OCI-LY3 (cell line): ENCODE data around the gene XPO6.

Experiments
- H2AFZ ChIP-seq: fragments of 200-600, 300-600 bp; shearing (Covaris generic); 2 replicates; pipeline ENCODE4 v1.6.0; 2014; ENCODE audit warnings: antibody characterized with exemption, low read depth, low read length
- H3K27ac ChIP-seq: fragments of 200-600, 300-600 bp; sonication (generic); 2 replicates; pipeline ENCODE4 v1.5.1; 2014; ENCODE audit warnings: mild to moderate bottlenecking, low read length, moderate library complexity, mixed read lengths
- H3K27me3 ChIP-seq: fragments of 200-600, 300-600 bp; sonication (generic); 2 replicates; pipeline ENCODE4 v1.6.1; 2014; ENCODE audit warnings: low read depth, low read length, mixed read lengths
- H3K36me3 ChIP-seq: fragments of 200-600, 300-600 bp; sonication (generic); replicated peaks from 2 replicates; pipeline ENCODE3; 2014; ENCODE audit warnings: low read depth, low read length, mixed read lengths
- H3K4me1 ChIP-seq: fragments of 300-600, 200-600 bp; sonication (generic); 2 replicates; pipeline ENCODE4 v1.6.1; 2014; ENCODE audit warnings: low read length, mixed read lengths
- H3K4me2 ChIP-seq: fragments of 200-600, 300-600 bp; sonication (generic); 2 replicates; pipeline ENCODE4 v1.6.1; 2014; ENCODE audit warnings: low read length, mixed read lengths
- H3K4me3 ChIP-seq: fragments of 300-600, 200-600 bp; sonication (generic); 2 replicates; pipeline ENCODE4 v1.5.1; 2014; ENCODE audit warnings: antibody characterized with exemption, mild to moderate bottlenecking, low read length, moderate library complexity
- H3K79me2 ChIP-seq: fragments of 300-600, 200-600 bp; shearing (Covaris generic); 2 replicates; pipeline ENCODE4 v1.6.1; 2014; ENCODE audit warnings: mild to moderate bottlenecking, low read length, mixed read lengths
- H3K9ac ChIP-seq: fragments of 300-600, 200-600 bp; shearing (Covaris generic); 2 replicates; pipeline ENCODE4 v1.6.0; 2014; ENCODE audit warnings: mild to moderate bottlenecking, low read length, moderate library complexity
- H3K9me3 ChIP-seq: fragments of 200-600, 300-600 bp; shearing (Covaris generic); 2 replicates; pipeline ENCODE4 v1.6.1; 2014; ENCODE audit warnings: low read length, mixed read lengths; ENCODE audit not compliant: insufficient read depth
- H4K20me1 ChIP-seq: fragments of 200-600, 300-600 bp; sonication (generic); 2 replicates; pipeline ENCODE4 v1.6.1; 2016; ENCODE audit warnings: low read length, mixed read lengths; ENCODE audit not compliant: insufficient read depth
- CTCF ChIP-seq: fragments of 200-600, 300-600 bp; sonication (generic); IDR thresholded peaks from 2 replicates; pipeline ENCODE4 v1.5.1; 2014; ENCODE audit warnings: antibody characterized with exemption, low read length, low read depth
- EZH2phosphoT487 ChIP-seq: fragments of 200-600 bp; shearing (Covaris generic); IDR thresholded peaks from 2 replicates; pipeline ENCODE4 v1.6.1; 2018; ENCODE audit warnings: antibody characterized with exemption, mixed run types, low read depth

The XPO6 gene

GRCh38 chr16:28110479-28110878, 101.3 kb downstream of the XPO6 start:
- H3K27me3 ChIP-seq, result no peaks in the 10 kb centered on the region
- no peak overlapping the region for H3K27ac ChIP-seq
- no peaks in the 10 kb centered on the region for H3K4me1 ChIP-seq
- no peaks in the 10 kb centered on the region for H3K9me3 ChIP-seq
- H3K79me2 ChIP-seq, result peaks cover 23% of the 10 kb centered on the region
- H3K36me3 ChIP-seq, result peaks cover 82% of the 10 kb centered on the region
- H3K4me3 ChIP-seq, result no peak overlapping the region
- H3K4me2 ChIP-seq, result no peak overlapping the region
- no peak for TF ChIP-seq EZH2phosphoT487
- no peak for TF ChIP-seq CTCF
- no peak overlapping the region for H2AFZ ChIP-seq
- H3K9ac ChIP-seq, result no peak overlapping the region
- H4K20me1 ChIP-seq, result peaks cover 10% of the 10 kb centered on the region; the same call in 1 of the 2 replicates

DNA sequence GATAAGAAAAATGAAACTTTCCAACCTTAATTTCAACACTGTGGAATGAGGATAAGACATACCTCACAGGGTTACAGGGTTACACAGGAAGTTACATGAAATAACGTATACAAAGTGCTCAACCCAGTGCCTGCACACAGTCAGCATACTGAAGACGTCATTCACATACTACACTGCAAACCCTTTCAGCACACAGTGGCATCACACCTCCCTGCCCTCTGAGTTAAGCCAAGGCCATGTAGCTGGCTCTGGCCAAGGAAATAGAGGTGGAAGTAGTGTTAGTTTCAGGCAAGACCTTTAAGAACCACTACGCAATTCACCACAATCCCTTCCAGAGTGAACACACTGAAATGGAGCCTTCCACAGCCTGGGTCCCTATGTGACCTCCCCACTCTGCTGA, 101.7 kb downstream of the XPO6 start:
- TF ChIP-seq CTCF (no peak), EZH2phosphoT487 (no peak)

DNA sequence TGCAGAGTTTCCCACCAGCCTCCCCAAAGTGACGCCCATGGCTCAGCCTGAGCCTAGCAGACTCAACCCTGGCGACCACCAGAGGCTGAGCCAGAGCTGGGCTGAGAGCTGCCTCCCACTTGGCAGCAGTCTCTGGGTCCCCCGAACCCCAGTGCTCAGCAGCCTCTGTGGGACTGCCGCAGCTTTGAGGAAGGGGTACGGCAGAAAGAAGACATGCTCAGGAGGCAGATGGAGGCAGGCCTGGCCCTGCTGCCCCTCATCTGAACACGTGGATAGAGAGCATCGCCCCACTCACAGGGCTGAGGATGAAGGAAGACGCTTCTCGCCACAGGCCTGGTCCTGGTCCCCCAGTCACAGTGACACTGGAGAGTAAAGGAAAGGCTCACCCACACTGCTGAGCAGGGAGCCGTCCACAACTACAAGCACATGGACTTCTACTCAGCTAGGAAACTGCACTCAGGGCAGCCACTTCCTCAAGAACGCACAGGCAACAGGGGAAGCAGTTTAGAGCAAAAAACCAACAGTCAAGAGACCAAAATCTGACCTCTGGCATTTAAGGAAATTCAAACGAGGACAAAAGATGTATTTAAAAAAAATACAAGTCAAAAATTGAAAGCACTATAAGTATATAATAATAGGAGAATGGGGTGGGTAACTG, 103.0 kb downstream of the XPO6 start:
- Histone ChIP-seq H3K36me3 (peaks cover 89% of the 10 kb centered on the region), H3K79me2 (peaks cover 23% of the 10 kb centered on the region), H3K27ac (no peak overlapping the region), H3K9me3 (no peaks in the 10 kb centered on the region), H3K4me3 (no peak overlapping the region), H3K27me3 (no peaks in the 10 kb centered on the region), H3K4me2 (no peak overlapping the region), H2AFZ (no peak overlapping the region), H3K9ac (no peak overlapping the region), H3K4me1 (no peaks in the 10 kb centered on the region), H4K20me1 (peaks cover 10% of the 10 kb centered on the region; the same call in 1 of the 2 replicates)
- TF ChIP-seq EZH2phosphoT487 (no peak), CTCF (no peak)

More for the DNA sequence above, 101.7 kb downstream of the XPO6 start:
- H3K9ac ChIP-seq, result no peak overlapping the region
- H3K4me2 ChIP-seq, result no peak overlapping the region
- H3K9me3 ChIP-seq, result no peaks in the 10 kb centered on the region
- no peak overlapping the region for H3K27ac ChIP-seq
- H4K20me1 ChIP-seq, result peaks cover 10% of the 10 kb centered on the region; the same call in 1 of the 2 replicates
- H2AFZ ChIP-seq, result no peak overlapping the region
- H3K27me3 ChIP-seq, result no peaks in the 10 kb centered on the region
- H3K4me3 ChIP-seq, result no peak overlapping the region
- H3K4me1 ChIP-seq, result no peaks in the 10 kb centered on the region
- H3K36me3 ChIP-seq, result peaks cover 85% of the 10 kb centered on the region
- H3K79me2 ChIP-seq, result peaks cover 23% of the 10 kb centered on the region

GRCh38 chr16:28107232-28107631, 104.5 kb downstream of the XPO6 start:
- no peaks in the 10 kb centered on the region for H3K4me1 ChIP-seq
- H3K4me3 ChIP-seq, result no peak overlapping the region
- peaks cover 23% of the 10 kb centered on the region for H3K79me2 ChIP-seq
- no peak overlapping the region for H3K4me2 ChIP-seq
- peaks cover 10% of the 10 kb centered on the region; the same call in 1 of the 2 replicates for H4K20me1 ChIP-seq
- H3K27me3 ChIP-seq, result no peaks in the 10 kb centered on the region
- no peak overlapping the region for H3K9ac ChIP-seq
- TF ChIP-seq CTCF, result no peak
- no peaks in the 10 kb centered on the region for H3K9me3 ChIP-seq
- no peak overlapping the region for H3K27ac ChIP-seq
- H2AFZ ChIP-seq, result no peak overlapping the region
- peaks cover 88% of the 10 kb centered on the region for H3K36me3 ChIP-seq
